B cell (primary cell): Measurements from ENCODE around the gene LITAFD. TPM values are rescaled to one million over a fixed set of nuclear protein-coding genes. Genes with fewer than 3 reads are reported as not detected.
A peak's percentile ranks its signal among the peaks of the same experiment; 100 is the strongest.

Source experiments
- ATAC-seq: fragments of 200-7000 bp; cut with Tn5 transposase; one replicate; pipeline ENCODE4 v1.10.0; 2021; ENCODE audit warnings: low read depth, mild to moderate bottlenecking, moderate number of reproducible peaks, moderate library complexity
- CTCF ChIA-PET: fragments of 350-600 bp; sonication (Branson Sonifier 250); formaldehyde crosslinking; loops from one replicate; lab custom pipeline; 2021; ENCODE audit warnings: antibody characterized with exemption, inconsistent platforms; lab: Charles Lee
- POLR2A ChIA-PET: fragments of 350-600 bp; sonication (Branson Sonifier 250); formaldehyde crosslinking; loops from one replicate; lab custom pipeline; 2021; ENCODE audit warnings: antibody characterized with exemption; lab: Charles Lee
- DNase-seq: peaks from one replicate; pipeline ENCODE4 v3.0.0; 2013
- H2AFZ ChIP-seq: 2 replicates; pipeline ENCODE4 v1.6.1; 2012; ENCODE audit warnings: mild to moderate bottlenecking, low read depth, low read length; ENCODE audit not compliant: insufficient read depth, poor library complexity, severe bottlenecking
- H3K27ac ChIP-seq, 2 donors: 1 replicate in 1 of 2; 2 replicates in 1 of 2; pipeline ENCODE4 v1.5.1; 2012 to 2013; ENCODE audit warnings: low read length in 2 of 2, mild to moderate bottlenecking in 2 of 2, moderate library complexity in 1 of 2
- H3K27me3 ChIP-seq, 4 experiments: fragments of 200-600 bp in 1 of 4; sonication (generic) in 1 of 4; replicated peaks in 1 of 4; 1 replicate in 2 of 4; 2 replicates in 2 of 4; pipeline versions ENCODE4 v1.6.1 to v1.7.0; 2013 to 2016; ENCODE audit warnings: low read length in 3 of 4, mild to moderate bottlenecking in 2 of 4, mixed read lengths in 1 of 4, moderate library complexity in 1 of 4; ENCODE audit not compliant: insufficient read depth in 4 of 4, control insufficient read depth in 3 of 4; ENCODE audit errors: control extremely low read depth in 1 of 4
- H3K36me3 ChIP-seq, 2 experiments: replicated peaks in 1 of 2; 1 replicate in 1 of 2; 2 replicates in 1 of 2; pipeline versions ENCODE4 v1.6.1 to v1.7.1; 2013; ENCODE audit warnings: low read length in 1 of 2; ENCODE audit not compliant: insufficient read depth in 2 of 2, control insufficient read depth in 1 of 2; ENCODE audit errors: control extremely low read depth in 1 of 2, extremely low read depth in 1 of 2
- H3K4me1 ChIP-seq, 2 donors: fragments of 200-600 bp in 1 of 2; sonication (generic) in 1 of 2; 1 replicate in 1 of 2; 2 replicates in 1 of 2; pipeline versions ENCODE4 v1.5.1 to v1.6.1; 2013 to 2017; ENCODE audit warnings: low read length in 2 of 2; ENCODE audit not compliant: control insufficient read depth in 2 of 2, insufficient read depth in 2 of 2
- H3K4me2 ChIP-seq: replicated peaks from 2 replicates; pipeline ENCODE3; 2012; ENCODE audit warnings: mild to moderate bottlenecking, low read depth, low read length; ENCODE audit not compliant: poor library complexity, severe bottlenecking
- H3K4me3 ChIP-seq, 5 experiments: fragments of 200-600 bp in 1 of 5; sonication (generic) in 1 of 5; 1 replicate in 3 of 5; 2 replicates in 2 of 5; pipeline versions ENCODE4 v1.5.1 to v1.7.0; 2011 to 2016; ENCODE audit warnings: low read length in 4 of 5, mild to moderate bottlenecking in 4 of 5, low read depth in 2 of 5, control low read depth in 1 of 5, moderate library complexity in 1 of 5; ENCODE audit not compliant: insufficient read depth in 1 of 5; ENCODE audit errors: control extremely low read depth in 1 of 5, extremely low read depth in 1 of 5
- H3K79me2 ChIP-seq: fragments of 200-600 bp; sonication (generic); one replicate; pipeline ENCODE4 v1.6.0; 2016; ENCODE audit warnings: low read length; ENCODE audit not compliant: control insufficient read depth, insufficient read depth
- H3K9ac ChIP-seq: fragments of 200-600 bp; sonication (generic); 2 replicates; pipeline ENCODE4 v1.6.1; 2017; ENCODE audit warnings: mild to moderate bottlenecking, low read length, moderate library complexity
- H3K9me3 ChIP-seq, 3 donors: one replicate each; pipeline versions ENCODE4 v1.6.1 to v1.7.1; 2013; ENCODE audit warnings: low read length in 2 of 3; ENCODE audit not compliant: control insufficient read depth in 2 of 3, insufficient read depth in 1 of 3; ENCODE audit errors: control extremely low read depth in 1 of 3
- H4K20me1 ChIP-seq: 2 replicates; pipeline ENCODE4 v1.6.0; 2012; ENCODE audit warnings: mild to moderate bottlenecking, low read length; ENCODE audit not compliant: insufficient read depth, control insufficient read depth, poor library complexity, severe bottlenecking
- H3K27ac Mint-ChIP-seq: one replicate; pipeline ENCODE4 v1.8.0; 2021; ENCODE audit warnings: mixed read lengths
- H3K27me3 Mint-ChIP-seq: one replicate; pipeline ENCODE4 v1.8.0; 2021; ENCODE audit warnings: mixed read lengths
- H3K4me1 Mint-ChIP-seq: one replicate; pipeline ENCODE4 v1.8.0; 2021; ENCODE audit warnings: mixed read lengths
- H3K4me3 Mint-ChIP-seq: one replicate; pipeline ENCODE4 v1.8.0; 2021; ENCODE audit warnings: mixed read lengths
- H3K9me3 Mint-ChIP-seq: one replicate; pipeline ENCODE4 v1.8.0; 2022; ENCODE audit warnings: mixed read lengths; ENCODE audit not compliant: insufficient read depth
- CTCF ChIP-seq: fragments of 200-600 bp; IDR thresholded peaks from one replicate; pipeline ENCODE4 v1.8.0; 2022; ENCODE audit warnings: antibody characterized with exemption, mild to moderate bottlenecking
- EZH2 ChIP-seq: IDR thresholded peaks from 2 replicates; pipeline ENCODE4 v1.6.1; 2012; ENCODE audit warnings: borderline replicate concordance, low read depth, mild to moderate bottlenecking, moderate library complexity, low read length; ENCODE audit not compliant: insufficient read depth, poor library complexity, severe bottlenecking
- WGBS: methylation state at CpG from one replicate; pipeline ENCODE4 v1.1.5; 2013; ENCODE audit warnings: missing lambda C conversion rate; ENCODE audit not compliant: insufficient coverage; 5-methylcytosine and 5-hydroxymethylcytosine counted together
- intact Hi-C: fragments of 100-400 bp; cut with micrococcal nuclease; formaldehyde crosslinking; loops from one replicate; pipeline ENCODE4 v1.10.0; 2022
- polyA plus RNA-seq: library from polyadenylated mRNA; depleted of rRNA; stranded (reverse); fragments of >200 nt; gene quantifications from 2 replicates; pipeline ENCODE4 v1.2.3, GENCODE V29; 2012
- total RNA-seq, 2 donors: library from RNA; stranded (reverse); fragments of 120-200 nt in 1 of 2; gene quantifications; 1 replicate in 1 of 2; 2 replicates in 1 of 2; pipeline versions ENCODE4 v1.2.3 to v1.2.4, GENCODE V29; 2013 to 2022

LITAFD gene
- total and polyA plus RNA-seq, 2 donors (not counting 1 experiment from before 2014, with no cell fraction given), result not detected

GRCh38 chr16:8859913-8860881, 22.0 kb upstream of the LITAFD start:
- Mint-ChIP-seq H3K27me3 (no peaks in the 10 kb centered on the region), H3K9me3 (no peaks in the 10 kb centered on the region), H3K27ac (peak overlapping the region; percentile 15), H3K4me3 (no peak overlapping the region), H3K4me1 (peaks cover 30% of the 10 kb centered on the region)
- CTCF ChIA-PET, result interaction anchor here (0.6 to 1.8 kb wide), 2 partner anchors 10 to 281 kb away, joined by 3 to 4 read pairs; no protein-coding TSS in a partner anchor
- H3K4me1 ChIP-seq, result peaks cover 9 to 14% of the 10 kb centered on the region in 2 donors
- H3K4me3 ChIP-seq, result no peak overlapping the region
- ATAC-seq (no peak), DNase-seq (no peak)
- H3K36me3 ChIP-seq, result peaks cover 2 to 25% of the 10 kb centered on the region in 2 experiments
- 83% methylated on average over 20 of the region's 25 CpGs for WGBS
- intact Hi-C loops, result no loop called here
- POLR2A ChIA-PET, result no interaction called here
- H3K27me3 ChIP-seq, result no peaks in the 10 kb centered on the region
- H3K27ac ChIP-seq, result no peak overlapping the region
- H3K9ac ChIP-seq, result no peak overlapping the region
- H3K9me3 ChIP-seq, result no peaks in the 10 kb centered on the region
- peaks cover 59% of the 10 kb centered on the region for H4K20me1 ChIP-seq
- no peak overlapping the region for H3K4me2 ChIP-seq
- no peak for TF ChIP-seq CTCF
- TF ChIP-seq EZH2, result no peak
- no peak overlapping the region for H2AFZ ChIP-seq
- peaks cover 44% of the 10 kb centered on the region for H3K79me2 ChIP-seq
